Keratinocyte (primary cell): ENCODE results near the gene ERICH2. TPM values are rescaled to one million over a fixed set of nuclear protein-coding genes. Genes with fewer than 3 reads are reported as not detected.

Source experiments
- DNase-seq: peaks from one replicate; pipeline ENCODE4 v3.0.0-alpha.2; 2011; ENCODE audit warnings: low read depth, missing footprints, low spot score
- FAIRE-seq: peaks from 2 replicates; lab custom pipeline; 2011; peaks lifted over from hg19 to GRCh38; lab: Jason Lieb, UNC
- H2AFZ ChIP-seq: 2 replicates; pipeline ENCODE4 v1.6.0; 2012; ENCODE audit warnings: low read length, control low read depth, inconsistent platforms; ENCODE audit not compliant: control insufficient read depth
- H3K27ac ChIP-seq: 2 replicates; pipeline ENCODE4 v1.5.1; 2011; ENCODE audit warnings: low read length; ENCODE audit not compliant: control insufficient read depth, insufficient read depth
- H3K27me3 ChIP-seq: 3 replicates; pipeline ENCODE4 v1.6.0; 2011; ENCODE audit warnings: low read length; ENCODE audit not compliant: control insufficient read depth, insufficient read depth; ENCODE audit errors: extremely low read depth
- H3K36me3 ChIP-seq, 2 experiments: 2 replicates in 1 of 2; 3 replicates in 1 of 2; pipeline ENCODE4 v1.5.1; 2011; ENCODE audit warnings: low read length in 2 of 2, mild to moderate bottlenecking in 1 of 2; ENCODE audit not compliant: control insufficient read depth in 2 of 2, insufficient read depth in 2 of 2; ENCODE audit errors: extremely low read depth in 1 of 2
- H3K4me1 ChIP-seq: 3 replicates; pipeline ENCODE4 v1.5.1; 2011; ENCODE audit warnings: low read length; ENCODE audit not compliant: control insufficient read depth, insufficient read depth; ENCODE audit errors: extremely low read depth
- H3K4me2 ChIP-seq: 3 replicates; pipeline ENCODE4 v1.6.0; 2011; ENCODE audit warnings: low read depth, low read length; ENCODE audit not compliant: control insufficient read depth, insufficient read depth; ENCODE audit errors: extremely low read depth
- H3K4me3 ChIP-seq, 3 experiments: fragments of 200-600 bp in 1 of 3; sonication (generic) in 1 of 3; 2 replicates in 2 of 3; 3 replicates in 1 of 3; pipeline ENCODE4 v1.5.1; 2011 to 2016; ENCODE audit warnings: low read length in 3 of 3, mild to moderate bottlenecking in 3 of 3, control low read depth in 2 of 3, inconsistent platforms in 1 of 3, low read depth in 1 of 3, mixed read lengths in 1 of 3, mixed run types in 1 of 3, moderate library complexity in 1 of 3; ENCODE audit not compliant: control insufficient read depth in 2 of 3, insufficient read depth in 2 of 3; ENCODE audit errors: extremely low read depth in 1 of 3
- H3K79me2 ChIP-seq: 2 replicates; pipeline ENCODE4 v1.6.0; 2012; ENCODE audit warnings: low read length; ENCODE audit not compliant: control insufficient read depth, insufficient read depth
- H3K9ac ChIP-seq: 3 replicates; pipeline ENCODE4 v1.6.0; 2011; ENCODE audit warnings: low read length; ENCODE audit not compliant: control insufficient read depth, insufficient read depth; ENCODE audit errors: extremely low read depth
- H3K9me1 ChIP-seq: 3 replicates; pipeline ENCODE4 v1.6.0; 2011; ENCODE audit warnings: low read length; ENCODE audit not compliant: control insufficient read depth, insufficient read depth; ENCODE audit errors: extremely low read depth
- H3K9me3 ChIP-seq: 2 replicates; pipeline ENCODE4 v1.5.1; 2012; ENCODE audit warnings: low read depth, low read length; ENCODE audit not compliant: control insufficient read depth
- H4K20me1 ChIP-seq: 3 replicates; pipeline ENCODE4 v1.6.0; 2011; ENCODE audit warnings: low read length; ENCODE audit not compliant: control insufficient read depth, insufficient read depth; ENCODE audit errors: extremely low read depth
- EZH2 ChIP-seq: IDR thresholded peaks from one replicate; pipeline ENCODE4 v1.6.1; 2012; ENCODE audit warnings: inconsistent platforms, mild to moderate bottlenecking, low read length, moderate library complexity
- dilution Hi-C: fragments of 300-500 bp; cut with MboI; formaldehyde crosslinking; loops from one replicate; pipeline ENCODE4 v1.7.0; 2020; ENCODE audit warnings: low sequenced_read_pairs; ENCODE audit not compliant: extremely low pct_ligation_motif_present
- polyA plus RNA-seq, 5 experiments: library from polyadenylated mRNA; depleted of rRNA in 3 of 5; stranded (reverse) in 3 of 5; stranded (forward) in 1 of 5; unstranded in 1 of 5; fragments of >200 nt; gene quantifications; 1 replicate in 1 of 5; 2 replicates in 3 of 5; 3 replicates in 1 of 5; pipeline versions ENCODE4 v1.2.1 to v1.2.3, GENCODE V29; 2011 to 2012; ENCODE audit warnings: missing spikeins in 2 of 5, low read depth in 1 of 5, low replicate concordance in 1 of 5
- TF ChIP-seq, protein P1 (sequence below), 3 experiments: IDR thresholded peaks in 1 of 3; conservative IDR thresholded peaks in 1 of 3; optimal IDR thresholded peaks in 1 of 3; 2 replicates in 2 of 3; 3 replicates in 1 of 3; pipeline versions ENCODE3 to v1.5.1; 2011; ENCODE audit warnings: low read length in 3 of 3, mild to moderate bottlenecking in 3 of 3, moderate library complexity in 2 of 3, control low read depth in 1 of 3, inconsistent platforms in 1 of 3; ENCODE audit not compliant: insufficient read depth in 2 of 3; ENCODE audit errors: extremely low read depth in 1 of 3

ERICH2 gene
- polyA plus RNA-seq, 1 donor (not counting 4 experiments of a cell fraction or from before 2014, with no cell fraction given): 1.3 TPM

DNA sequence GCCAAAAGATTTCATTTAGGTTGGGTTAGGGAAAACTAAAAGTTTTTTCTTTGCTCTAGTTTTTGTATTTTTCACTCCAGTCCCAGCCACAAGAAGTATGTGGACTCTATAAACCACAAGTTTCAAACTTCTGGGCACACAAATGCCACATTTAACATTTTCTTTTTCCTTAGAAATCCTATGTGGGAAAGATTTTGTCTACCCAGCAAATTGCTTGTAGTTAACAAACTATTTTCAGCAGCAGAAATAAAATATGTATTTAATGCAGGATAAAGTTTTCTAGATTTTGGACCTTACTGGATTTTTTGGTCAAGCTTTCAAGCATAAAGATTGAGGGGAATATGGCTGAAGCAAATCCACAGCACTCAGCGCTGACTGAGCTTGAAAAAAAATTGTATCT is 9.1 kb downstream of the ERICH2 start:
- H2AFZ ChIP-seq: no peak overlapping the region
- FAIRE-seq (no peak), DNase-seq (no peak)
- no peak overlapping the region for H3K4me2 ChIP-seq
- H3K27me3 ChIP-seq: no peaks in the 10 kb centered on the region
- no peaks in the 10 kb centered on the region for H3K9me1 ChIP-seq
- no peak overlapping the region for H3K9ac ChIP-seq
- H3K4me3 ChIP-seq: no peak overlapping the region
- TF ChIP-seq, protein P1, sequence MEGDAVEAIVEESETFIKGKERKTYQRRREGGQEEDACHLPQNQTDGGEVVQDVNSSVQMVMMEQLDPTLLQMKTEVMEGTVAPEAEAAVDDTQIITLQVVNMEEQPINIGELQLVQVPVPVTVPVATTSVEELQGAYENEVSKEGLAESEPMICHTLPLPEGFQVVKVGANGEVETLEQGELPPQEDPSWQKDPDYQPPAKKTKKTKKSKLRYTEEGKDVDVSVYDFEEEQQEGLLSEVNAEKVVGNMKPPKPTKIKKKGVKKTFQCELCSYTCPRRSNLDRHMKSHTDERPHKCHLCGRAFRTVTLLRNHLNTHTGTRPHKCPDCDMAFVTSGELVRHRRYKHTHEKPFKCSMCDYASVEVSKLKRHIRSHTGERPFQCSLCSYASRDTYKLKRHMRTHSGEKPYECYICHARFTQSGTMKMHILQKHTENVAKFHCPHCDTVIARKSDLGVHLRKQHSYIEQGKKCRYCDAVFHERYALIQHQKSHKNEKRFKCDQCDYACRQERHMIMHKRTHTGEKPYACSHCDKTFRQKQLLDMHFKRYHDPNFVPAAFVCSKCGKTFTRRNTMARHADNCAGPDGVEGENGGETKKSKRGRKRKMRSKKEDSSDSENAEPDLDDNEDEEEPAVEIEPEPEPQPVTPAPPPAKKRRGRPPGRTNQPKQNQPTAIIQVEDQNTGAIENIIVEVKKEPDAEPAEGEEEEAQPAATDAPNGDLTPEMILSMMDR (optimal IDR thresholded peaks at IDR 0.05 in 1 of 3, IDR thresholded peaks at IDR 0.05 in 1 of 3, conservative IDR thresholded peaks at IDR 0.05 in 1 of 3; ENCODE audit: extremely low read depth in 1 of 3, insufficient read depth in 2 of 3, low read length in 3 of 3): no peak
- TF ChIP-seq EZH2: no peak
- no peaks in the 10 kb centered on the region for H4K20me1 ChIP-seq
- no peaks in the 10 kb centered on the region for H3K79me2 ChIP-seq
- dilution Hi-C loops: no loop called here
- H3K27ac ChIP-seq: no peak overlapping the region
- no peaks in the 10 kb centered on the region for H3K36me3 ChIP-seq
- no peaks in the 10 kb centered on the region for H3K9me3 ChIP-seq
- H3K4me1 ChIP-seq: no peaks in the 10 kb centered on the region

DNA sequence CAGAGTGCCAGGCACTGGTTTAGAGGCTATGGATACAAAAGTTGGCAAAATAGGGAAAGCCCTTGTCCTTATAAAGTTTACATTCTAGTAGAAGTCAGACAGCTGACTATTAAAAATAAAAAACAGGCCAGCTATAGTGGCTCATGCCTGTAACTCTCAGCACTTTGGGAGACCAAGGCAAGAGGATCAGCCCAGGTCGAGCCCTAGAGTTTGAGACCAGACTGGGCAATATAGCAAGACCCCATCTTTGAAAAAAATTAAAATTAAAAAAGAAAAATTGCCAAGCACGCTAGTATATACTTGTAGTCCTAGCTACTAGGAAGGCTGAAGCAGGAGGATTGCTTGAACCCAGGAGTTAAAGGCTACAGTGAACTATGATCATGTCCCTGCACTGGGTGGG is 12.5 kb downstream of the ERICH2 start:
- H3K27ac ChIP-seq: no peak overlapping the region
- H3K9me3 ChIP-seq: no peaks in the 10 kb centered on the region
- H2AFZ ChIP-seq: no peak overlapping the region
- H3K79me2 ChIP-seq: no peaks in the 10 kb centered on the region
- H3K4me1 ChIP-seq: no peaks in the 10 kb centered on the region
- no peaks in the 10 kb centered on the region for H3K36me3 ChIP-seq
- no peaks in the 10 kb centered on the region for H3K27me3 ChIP-seq
- no peak for DNase-seq
- TF ChIP-seq, protein P1 (optimal IDR thresholded peaks at IDR 0.05 in 1 of 3, IDR thresholded peaks at IDR 0.05 in 1 of 3, conservative IDR thresholded peaks at IDR 0.05 in 1 of 3; ENCODE audit: extremely low read depth in 1 of 3, insufficient read depth in 2 of 3, low read length in 3 of 3): no peak
- no peak for TF ChIP-seq EZH2
- H3K9ac ChIP-seq: no peak overlapping the region
- no peaks in the 10 kb centered on the region for H3K9me1 ChIP-seq
- no peak overlapping the region for H3K4me3 ChIP-seq
- dilution Hi-C loops: no loop called here
- H4K20me1 ChIP-seq: no peaks in the 10 kb centered on the region
- no peak for FAIRE-seq
- no peak overlapping the region for H3K4me2 ChIP-seq
